ENCODE results near the gene C6orf62.
"Not testable (repeated sequence)": the region's sequence is repeated elsewhere in the genome, so short reads cannot be mapped to it uniquely, and the experiment has no call there.

The C6orf62 gene

GRCh38 chr6:24719125-24719971 is at the start of gene C6orf62:
TSS of gene C6orf62 (minus strand) at chr6:24719154. CDS start at chr6:24718668, 486 bp downstream.
- H3K4me3 ChIP-seq (replicated peaks; ENCODE audit: low read depth, low read length), result peak within 1 kb of the TSS; percentile 87
- TF ChIP-seq, protein P1, sequence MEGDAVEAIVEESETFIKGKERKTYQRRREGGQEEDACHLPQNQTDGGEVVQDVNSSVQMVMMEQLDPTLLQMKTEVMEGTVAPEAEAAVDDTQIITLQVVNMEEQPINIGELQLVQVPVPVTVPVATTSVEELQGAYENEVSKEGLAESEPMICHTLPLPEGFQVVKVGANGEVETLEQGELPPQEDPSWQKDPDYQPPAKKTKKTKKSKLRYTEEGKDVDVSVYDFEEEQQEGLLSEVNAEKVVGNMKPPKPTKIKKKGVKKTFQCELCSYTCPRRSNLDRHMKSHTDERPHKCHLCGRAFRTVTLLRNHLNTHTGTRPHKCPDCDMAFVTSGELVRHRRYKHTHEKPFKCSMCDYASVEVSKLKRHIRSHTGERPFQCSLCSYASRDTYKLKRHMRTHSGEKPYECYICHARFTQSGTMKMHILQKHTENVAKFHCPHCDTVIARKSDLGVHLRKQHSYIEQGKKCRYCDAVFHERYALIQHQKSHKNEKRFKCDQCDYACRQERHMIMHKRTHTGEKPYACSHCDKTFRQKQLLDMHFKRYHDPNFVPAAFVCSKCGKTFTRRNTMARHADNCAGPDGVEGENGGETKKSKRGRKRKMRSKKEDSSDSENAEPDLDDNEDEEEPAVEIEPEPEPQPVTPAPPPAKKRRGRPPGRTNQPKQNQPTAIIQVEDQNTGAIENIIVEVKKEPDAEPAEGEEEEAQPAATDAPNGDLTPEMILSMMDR (IDR thresholded peaks at IDR 0.05; ENCODE audit: low read length, missing control alignments), result no peak
- DNase-seq (ENCODE audit: low read depth), result no peak

- DNase-seq (ENCODE audit: low read depth), result peak; percentile 27
- TF ChIP-seq, protein P1 (IDR thresholded peaks at IDR 0.05; ENCODE audit: low read length, missing control alignments), result no peak
- no peak overlapping the region for H3K4me3 ChIP-seq (replicated peaks; ENCODE audit: low read depth, low read length)
Observed at GRCh38 chr6:24768361-24768760, 49.4 kb upstream of the C6orf62 start.

DNA sequence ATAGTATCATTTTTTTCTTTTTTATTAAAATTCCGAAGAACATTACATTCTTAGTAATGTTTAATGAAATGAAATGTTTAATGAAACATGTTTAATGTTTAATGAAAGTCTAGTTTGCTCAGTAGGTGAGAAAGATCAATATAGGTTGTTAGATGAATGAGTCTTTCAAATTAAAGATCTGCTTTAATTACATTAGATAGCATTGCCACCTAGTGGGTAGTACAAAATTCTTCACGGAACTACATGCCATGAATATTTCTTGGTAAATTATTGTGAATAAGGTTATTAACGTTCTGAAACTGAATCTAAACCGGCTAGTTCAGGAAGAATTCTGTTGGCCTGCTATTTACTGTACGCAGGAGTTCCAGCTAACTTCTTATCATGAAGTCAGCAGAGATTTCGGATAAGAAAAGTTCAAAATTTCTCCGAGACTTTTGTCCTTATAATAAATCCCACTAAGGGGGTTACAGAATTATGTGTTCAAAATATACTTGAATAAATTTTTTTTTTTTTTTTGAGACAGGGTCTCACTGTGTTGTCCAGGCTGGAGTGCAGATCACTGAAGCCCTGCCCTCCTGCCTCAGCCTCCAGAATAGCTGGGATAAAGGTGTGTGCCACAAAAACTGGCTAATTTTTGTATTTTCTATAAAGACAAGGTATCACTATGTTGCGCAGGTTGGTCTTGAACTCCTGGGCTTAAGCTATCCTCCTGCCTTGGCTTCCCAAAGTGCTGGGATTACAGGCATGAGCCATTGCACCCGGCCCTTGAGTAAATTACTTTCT is 47.9 kb upstream of the C6orf62 start:
- TF ChIP-seq, protein P1 (IDR thresholded peaks at IDR 0.05; ENCODE audit: low read length, missing control alignments), result peak; percentile 46
- no peak overlapping the region for H3K4me3 ChIP-seq (replicated peaks; ENCODE audit: low read depth, low read length)
- DNase-seq (ENCODE audit: low read depth), result peak; percentile 61

GRCh38 chr6:24765968-24766367 is 47.0 kb upstream of the C6orf62 start:
- H3K4me3 ChIP-seq (replicated peaks; ENCODE audit: low read depth, low read length), result not testable (repeated sequence)

DNA sequence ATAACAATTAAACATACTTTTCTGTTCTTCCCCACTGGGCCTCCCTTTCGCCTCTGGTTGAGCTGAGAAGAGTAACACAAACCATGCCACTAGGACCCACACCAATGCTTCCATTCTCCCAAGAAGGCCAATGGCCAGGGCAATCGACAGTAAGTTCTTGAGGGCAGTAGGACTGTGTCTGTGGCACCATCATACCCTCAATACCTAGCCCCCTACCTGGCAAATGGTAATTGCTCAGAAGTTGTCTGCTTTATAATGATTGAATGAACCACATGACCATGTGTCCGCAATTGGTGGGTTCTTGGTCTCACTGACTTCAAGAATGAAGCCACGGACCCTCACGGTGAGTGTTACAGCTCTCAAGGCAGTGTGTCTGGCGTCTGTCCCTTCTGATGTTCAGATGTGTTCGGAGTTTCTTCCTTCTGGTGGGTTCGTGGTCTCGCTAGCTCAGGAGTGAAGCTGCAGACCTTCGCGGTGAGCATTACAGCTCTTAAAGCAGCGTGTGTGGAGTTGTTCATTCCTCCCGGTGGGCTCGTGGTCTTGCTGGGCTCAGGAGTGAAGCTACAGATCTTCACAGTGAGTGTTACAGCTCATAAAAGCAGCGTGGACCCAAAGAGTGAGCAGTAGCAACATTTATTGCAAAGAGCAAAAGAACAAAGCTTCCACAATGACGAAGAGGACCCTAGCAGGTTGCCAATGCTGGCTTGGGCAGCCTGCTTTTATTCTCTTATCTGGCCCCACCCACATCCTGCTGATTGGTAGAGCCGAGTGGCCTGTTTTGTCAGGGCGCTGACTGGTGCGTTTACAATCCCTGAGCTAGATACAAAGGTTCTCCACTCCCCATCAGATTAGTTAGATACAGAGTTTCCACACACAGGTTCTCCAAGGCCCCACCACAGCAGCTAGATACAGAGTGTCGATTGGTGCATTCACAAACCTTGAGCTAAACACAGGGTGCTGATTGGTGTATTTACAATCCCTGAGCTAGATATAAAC is 46.2 kb upstream of the C6orf62 start:
- DNase-seq (ENCODE audit: low read depth); H3K4me3 ChIP-seq (replicated peaks; ENCODE audit: low read depth, low read length): not testable (repeated sequence)

More at GRCh38 chr6:24765968-24766367, 47.0 kb upstream of the C6orf62 start:
- DNase-seq (ENCODE audit: low read depth), result not testable (repeated sequence)

- TF ChIP-seq, protein P1 (IDR thresholded peaks at IDR 0.05; ENCODE audit: low read length, missing control alignments), result no peak
- no peak for DNase-seq (ENCODE audit: low read depth)
- no peak overlapping the region for H3K4me3 ChIP-seq (replicated peaks; ENCODE audit: low read depth, low read length)
Observed at GRCh38 chr6:24763578-24763977, 44.6 kb upstream of the C6orf62 start.

DNA sequence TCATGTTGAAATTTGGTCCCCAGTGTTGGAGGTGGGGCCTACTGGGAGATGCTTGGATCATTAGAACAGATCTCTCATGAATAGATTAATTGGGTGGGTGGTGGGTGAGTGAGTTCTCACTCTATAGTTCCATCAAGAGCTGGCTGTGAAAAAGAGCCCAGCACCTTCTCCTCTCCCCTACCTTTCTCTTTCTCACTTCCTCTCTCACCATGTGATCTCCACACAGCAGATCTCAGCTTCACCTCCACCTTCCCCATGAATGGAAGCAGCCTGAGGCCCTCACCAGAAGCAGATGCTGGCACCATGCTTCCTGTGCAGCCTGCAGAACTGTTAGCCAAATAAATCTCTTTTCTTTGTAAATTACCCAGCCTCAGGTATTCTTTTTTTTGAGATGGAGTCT is 42.9 kb upstream of the C6orf62 start:
- TF ChIP-seq, protein P1 (IDR thresholded peaks at IDR 0.05; ENCODE audit: low read length, missing control alignments), result no peak
- no peak for DNase-seq (ENCODE audit: low read depth)
- no peak overlapping the region for H3K4me3 ChIP-seq (replicated peaks; ENCODE audit: low read depth, low read length)

All from fibroblast of pulmonary artery (primary cell).